Activated naive CD8-positive, alpha-beta T cell treated with anti-CD3 and anti-CD28 coated beads, Interleukin-2, amount 50 U/mL, for 16 hours (primary cell): ENCODE results near the gene RSPH6A.

Source experiments
- DNase-seq: peaks from one replicate; pipeline ENCODE4 v3.0.0-alpha.2; 2020; ENCODE audit warnings: low read depth, low spot score

The RSPH6A gene

DNA sequence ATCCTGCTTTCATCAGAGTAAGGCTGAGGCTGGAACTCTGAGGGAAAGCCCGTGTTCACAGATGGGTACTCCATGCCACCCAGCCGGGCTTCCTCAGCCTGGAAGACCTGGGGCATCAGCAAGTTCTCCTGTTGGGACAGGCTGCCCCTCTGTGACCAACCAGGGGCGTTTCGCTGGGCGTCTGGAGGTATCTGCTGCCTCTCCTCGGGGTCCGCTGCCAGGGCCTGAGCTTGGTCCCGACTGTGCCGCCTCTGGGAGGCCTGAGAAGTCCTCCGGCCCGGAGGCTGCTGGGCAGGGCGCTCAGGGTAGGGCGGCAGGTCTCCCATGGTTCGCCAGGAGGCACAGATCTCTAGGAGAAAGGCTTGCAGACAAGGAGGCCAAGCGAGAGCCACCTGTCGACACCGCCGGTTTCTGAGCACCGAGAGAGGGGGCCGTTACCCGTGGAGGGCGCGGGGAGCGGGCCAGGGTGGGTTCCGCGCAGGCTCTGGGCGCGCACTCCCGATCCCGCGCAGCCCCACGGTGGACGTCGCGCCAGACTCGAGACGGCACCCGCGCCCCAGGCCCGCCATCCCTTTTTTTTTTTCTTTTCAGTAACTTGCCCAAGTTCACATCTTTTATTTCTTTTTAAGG is at the start of gene RSPH6A:
Gene RSPH6A, minus strand, starts transcription at position 458 of the 630 bp plus-strand sequence. Its CDS starts 132 bp downstream, at position 326.
- no peak for DNase-seq

DNA sequence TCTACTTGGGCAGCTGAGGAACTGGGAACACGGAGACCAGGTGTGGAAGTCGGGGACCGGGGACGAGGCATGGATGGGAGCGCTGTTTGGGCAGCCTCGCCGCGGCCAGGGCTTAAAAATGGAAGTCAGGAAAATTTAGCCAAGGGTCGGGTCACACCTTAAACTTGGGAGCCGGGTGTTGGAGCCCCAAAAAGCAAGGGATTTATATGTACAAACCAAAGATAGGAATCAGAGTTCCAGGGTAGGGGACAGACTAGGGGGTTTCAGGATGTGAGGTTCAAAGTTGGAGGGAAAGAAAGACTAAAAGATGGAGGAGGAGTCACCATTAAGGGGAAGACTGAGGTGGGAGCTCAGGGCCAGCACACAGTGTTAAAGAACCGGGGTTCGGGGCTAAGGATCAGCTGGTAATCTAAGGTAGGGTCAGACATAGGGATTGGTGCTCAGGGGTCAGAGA is 49.5 kb upstream of the RSPH6A start:
- DNase-seq: no peak

DNA sequence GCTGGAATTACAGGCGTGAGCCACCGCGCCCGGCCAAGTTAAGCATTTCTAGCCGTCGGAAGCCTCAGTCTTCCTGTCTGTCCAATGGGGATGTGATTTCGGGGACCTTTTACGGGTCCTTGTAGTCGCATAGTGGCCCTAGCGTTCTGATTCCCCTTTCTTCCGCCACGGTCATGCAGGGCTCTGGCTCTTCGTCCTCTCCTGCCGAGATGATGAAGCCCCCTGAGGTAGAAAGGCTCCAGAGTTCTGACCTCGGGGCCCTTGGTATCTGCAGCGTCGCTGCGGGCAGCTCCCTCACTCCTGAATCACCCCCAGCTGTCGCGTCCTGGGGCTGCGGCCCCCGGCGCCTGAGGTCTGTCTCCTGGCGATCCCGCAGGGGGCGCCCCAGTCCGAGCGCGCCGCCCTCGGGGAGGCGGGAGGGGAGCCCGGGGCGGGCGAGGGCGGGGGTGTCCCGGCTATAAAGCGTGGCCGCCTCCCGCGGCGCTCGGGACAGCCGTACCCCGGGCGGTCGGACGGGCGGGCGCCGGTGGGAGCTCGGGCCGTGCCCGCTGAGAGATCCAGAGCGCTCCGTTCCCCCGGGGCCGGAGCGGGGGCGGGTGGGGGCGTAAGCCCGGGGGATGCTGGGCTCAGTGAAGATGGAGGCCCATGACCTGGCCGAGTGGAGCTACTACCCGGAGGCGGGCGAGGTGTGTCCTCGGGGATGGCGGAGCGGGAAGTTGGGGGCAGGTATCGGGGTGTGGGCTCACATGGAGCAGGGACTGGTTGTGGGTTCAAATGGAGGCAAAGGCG is 48.9 kb upstream of the RSPH6A start, which contains the start of gene FOXA3:
Gene FOXA3, plus strand, starts transcription at position 487 of the 789 bp plus-strand sequence. Its CDS starts 131 bp downstream, at position 618.
- DNase-seq: no peak

DNA sequence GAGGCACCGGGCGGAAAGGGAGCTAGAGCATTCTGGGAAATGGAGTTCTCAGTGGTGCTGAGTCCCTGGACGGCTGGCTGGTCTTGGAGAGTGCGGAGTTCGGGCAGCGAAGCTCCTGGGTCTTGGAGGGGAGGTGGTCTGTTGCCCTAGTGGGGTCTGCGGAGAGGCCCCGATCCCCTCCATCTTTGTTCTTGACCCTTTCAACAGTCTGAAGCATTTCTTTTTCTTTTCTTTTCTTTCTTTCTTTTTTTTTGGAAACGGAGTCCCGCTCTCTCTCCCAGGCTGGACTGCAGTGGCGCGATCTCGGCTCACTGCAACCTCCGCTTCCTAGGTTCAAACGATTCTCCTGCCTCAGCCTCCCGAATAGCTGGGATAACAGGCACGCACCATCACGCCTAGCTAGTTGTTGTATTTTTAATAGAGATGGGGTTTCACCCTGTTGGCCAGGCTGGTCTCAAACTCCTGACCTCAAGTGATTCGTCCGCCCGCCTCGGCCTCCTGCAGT is 48.3 kb upstream of the RSPH6A start:
- DNase-seq: no peak

DNA sequence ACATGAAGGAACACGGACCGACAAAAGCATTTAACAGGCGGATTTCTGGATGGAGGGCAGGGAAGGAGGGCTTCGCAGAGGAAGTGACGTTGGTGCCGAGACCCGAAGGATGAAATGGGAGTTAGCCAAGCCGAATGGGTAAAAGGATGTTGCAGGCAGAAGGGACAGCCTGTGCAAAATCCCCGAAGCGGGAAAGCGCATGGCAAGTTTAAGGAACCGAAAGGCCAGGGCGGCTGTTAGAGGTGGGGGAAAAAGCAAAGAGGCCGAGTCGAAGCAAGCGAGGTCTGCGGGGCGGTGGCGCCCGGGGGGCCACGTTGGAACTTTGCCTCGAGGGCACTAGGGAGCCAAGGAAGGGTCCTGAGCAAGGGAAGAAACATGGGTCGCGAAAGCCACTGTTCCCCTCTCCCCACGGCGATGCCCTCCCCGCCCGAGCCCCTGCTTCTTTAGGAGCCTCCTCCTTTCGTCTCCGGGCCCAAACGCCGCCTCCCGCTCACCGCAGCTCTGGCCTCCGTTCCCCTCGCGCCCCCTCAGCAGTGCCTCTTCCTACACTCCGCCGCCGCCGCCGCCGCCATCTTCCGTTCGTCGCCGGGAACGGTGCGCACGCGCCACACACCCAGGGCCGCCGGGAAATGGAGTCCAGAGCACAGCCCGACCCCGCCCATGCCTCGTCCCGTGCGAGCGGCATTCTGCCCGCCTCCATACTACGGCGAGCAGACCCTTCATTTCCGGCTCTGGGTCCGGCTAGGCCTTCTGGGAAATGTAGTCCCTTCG is 47.6 kb upstream of the RSPH6A start, which contains the start of gene SYMPK:
Gene SYMPK, minus strand, starts transcription at position 584 of the 771 bp plus-strand sequence. CDS start 8,652 bp downstream, outside the sequence.
- peak; percentile 98 for DNase-seq

DNA sequence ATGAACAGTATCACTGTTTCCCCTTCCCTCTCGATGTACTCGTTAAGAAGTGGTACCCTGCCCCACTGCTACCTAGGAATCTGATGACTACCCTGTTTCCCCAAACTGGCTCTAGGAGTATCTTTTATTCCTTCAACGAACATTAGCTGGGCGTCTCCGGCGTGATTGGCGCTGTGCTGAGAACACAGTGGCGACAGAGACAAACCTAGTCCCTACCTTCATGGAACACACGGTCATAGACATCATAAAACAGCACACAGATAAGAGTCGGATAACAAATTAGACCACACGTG is 47.1 kb upstream of the RSPH6A start:
- DNase-seq: no peak

DNA sequence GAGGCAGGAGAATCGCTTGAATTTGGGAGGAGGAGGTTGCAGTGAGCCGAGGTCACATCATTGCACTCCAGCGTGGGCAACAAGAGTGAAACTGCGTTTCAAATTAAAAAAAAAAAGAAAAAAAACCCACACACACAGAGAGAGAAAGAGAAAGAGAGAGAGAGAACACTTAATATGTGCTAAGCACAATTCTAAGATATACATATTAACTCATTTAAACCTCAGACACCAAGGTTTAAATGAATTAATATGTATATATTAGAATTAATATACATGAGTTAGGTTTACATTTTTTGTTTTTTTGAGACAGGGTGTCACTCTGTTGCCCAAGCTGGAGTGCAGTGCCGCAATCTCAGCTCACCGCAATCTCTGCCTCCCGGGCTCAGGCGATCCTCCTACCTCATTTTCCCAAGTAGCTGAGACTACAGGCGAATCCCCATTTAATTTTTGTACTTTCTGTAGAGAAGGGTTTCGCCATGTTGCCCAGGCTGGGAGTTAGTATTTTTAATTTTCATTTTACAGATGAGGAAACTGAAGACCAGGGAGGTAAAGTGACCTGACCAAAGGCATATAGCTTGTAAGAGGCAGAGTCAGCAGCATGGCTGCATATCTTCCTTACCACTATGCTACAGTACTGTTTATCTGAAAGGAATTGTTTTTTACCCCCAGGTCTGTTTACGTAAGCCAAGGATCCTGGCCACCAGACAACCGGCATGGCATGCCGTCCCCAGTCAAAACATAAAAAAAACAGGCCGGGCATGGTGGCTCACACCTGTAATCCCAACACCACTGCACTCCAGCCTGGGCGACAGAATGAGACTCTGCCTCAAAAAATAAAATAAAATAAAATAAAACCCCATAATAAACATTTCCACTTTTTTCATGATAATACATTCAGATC is 45.5 kb upstream of the RSPH6A start:
- no peak for DNase-seq

DNA sequence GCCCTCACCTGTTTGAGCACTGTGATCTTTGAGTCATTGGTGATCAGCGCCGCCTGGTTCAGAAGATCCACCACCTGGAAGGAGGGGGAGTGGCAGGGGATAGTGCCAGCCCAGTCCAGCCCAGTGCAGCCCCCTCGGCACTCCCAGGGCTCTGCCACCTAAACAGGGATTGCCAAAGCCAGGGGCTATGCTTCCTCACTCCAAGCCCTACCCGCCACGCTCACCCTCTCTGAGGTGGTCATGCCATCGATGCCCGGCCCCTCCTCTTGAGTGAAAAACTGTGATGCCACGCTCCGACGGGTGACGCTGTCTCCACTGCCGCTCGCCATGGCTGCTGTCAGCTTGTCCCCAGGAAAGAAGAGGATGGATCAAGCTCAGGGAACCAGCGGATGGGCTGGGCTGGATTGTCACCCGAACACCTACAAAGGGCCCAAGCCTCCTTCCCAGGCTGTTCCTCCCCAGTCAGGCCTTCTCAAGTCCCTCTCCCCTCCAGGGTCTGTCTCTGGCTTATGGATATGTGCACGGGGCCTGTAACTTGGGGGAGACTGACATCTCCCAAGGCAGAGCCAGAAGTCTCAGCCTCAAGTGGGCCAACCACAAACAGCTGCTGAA is 39.2 kb upstream of the RSPH6A start:
- DNase-seq: no peak

DNA sequence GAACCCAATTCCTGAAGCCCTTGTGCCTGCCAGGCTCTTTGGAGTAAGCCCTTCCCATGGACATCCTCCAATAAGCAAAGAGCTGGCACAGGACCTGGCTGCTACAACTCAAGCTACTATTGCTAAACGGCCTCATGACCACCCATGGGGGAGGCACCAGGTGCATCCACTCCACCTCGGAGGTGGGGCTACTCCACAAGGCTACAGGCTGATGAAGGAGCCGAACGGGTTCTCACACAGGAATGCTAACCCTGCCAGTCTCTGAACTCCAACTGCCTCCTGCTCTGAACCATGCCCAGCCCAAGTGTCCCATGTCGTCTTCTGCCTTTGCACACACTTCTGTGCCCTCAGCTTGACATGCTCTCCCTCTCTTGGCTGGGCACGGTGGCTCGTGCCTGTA is 37.9 kb upstream of the RSPH6A start:
- DNase-seq: no peak

DNA sequence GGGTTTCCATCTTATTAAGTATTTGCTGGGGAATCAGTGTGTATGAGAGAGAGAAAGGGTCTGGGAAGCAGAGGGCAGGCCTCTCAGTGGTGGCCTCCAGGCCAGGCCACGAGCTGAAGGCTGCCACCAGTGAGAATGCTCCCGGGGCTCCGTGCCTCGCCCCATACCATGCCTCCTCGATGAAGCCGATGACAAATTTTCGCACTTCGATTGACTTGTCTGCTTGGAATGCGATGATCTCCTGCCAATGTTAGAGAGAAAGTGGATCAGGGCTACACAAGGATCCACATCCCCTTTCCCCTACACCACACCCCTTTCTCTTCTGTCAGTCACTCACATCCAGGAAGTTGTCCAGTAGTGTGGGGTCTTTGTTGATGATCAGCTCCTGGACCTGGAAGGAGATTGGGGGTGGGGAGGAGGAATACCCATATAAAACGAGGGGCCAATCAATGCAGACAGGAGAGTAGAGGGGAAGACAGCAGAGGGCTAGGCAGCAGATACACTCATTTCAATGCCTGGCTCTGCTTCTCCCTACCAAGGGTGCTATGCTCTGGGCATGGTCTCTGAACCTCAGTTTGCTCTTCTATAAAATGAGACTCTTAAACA is 37.1 kb upstream of the RSPH6A start:
- no peak for DNase-seq

DNA sequence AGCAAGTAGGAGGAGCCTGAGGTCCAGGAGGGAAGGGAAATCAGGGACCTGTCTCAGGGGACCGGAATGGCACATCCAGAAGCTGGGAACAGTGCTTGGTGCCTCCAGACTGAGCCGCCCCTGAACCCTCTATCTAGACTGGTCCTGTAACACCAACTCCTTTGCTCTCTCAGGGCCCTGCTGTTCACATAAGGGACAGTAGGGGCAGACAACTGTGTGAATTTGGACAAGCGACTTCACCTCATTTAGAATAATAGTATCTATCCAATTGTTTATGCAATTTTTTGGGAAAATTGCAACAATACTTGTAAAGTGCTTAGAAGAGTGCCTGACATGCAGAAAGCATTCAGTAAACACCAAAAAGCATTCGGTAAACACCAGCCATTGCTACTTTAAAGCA is 33.8 kb upstream of the RSPH6A start:
- no peak for DNase-seq

DNA sequence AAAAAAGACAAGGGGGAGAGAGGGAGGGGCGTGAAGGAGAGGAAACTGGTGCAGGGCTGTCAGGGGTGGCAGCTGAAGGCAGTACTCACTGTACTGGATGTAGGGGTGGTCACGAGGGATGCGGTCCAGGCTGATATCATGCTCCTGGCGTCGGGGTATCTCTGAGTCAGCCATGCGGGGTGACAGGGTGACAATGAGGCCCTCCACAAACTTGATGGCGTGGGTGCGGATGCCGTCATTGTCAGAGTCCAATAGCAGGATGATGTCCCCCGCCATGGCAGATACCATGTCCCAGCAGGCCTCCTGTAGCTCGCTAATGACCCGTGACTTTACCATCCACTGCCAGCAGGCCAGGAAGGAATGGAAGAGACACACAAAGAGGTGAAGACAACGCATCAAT is 32.6 kb upstream of the RSPH6A start:
- no peak for DNase-seq

DNA sequence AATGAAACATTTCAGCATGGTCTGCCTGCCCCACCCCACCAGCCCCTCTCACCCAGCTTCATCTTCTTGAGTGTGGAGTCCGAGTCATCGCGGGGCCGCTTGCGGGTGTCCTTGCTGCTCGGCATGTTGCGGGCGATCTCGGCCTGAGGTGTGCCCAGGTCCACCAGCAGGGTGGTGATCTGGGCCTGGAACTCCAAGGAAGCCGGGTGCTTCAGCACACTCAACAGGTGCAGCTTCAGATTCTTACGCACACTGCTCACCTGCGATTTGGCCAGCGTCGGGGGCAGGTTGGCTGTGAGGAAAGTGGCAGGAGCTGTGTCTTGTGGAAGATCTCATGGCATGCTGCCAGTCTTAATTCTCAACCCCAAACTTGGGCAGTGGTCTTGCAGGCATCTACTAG is 27.1 kb upstream of the RSPH6A start:
- DNase-seq: no peak

DNA sequence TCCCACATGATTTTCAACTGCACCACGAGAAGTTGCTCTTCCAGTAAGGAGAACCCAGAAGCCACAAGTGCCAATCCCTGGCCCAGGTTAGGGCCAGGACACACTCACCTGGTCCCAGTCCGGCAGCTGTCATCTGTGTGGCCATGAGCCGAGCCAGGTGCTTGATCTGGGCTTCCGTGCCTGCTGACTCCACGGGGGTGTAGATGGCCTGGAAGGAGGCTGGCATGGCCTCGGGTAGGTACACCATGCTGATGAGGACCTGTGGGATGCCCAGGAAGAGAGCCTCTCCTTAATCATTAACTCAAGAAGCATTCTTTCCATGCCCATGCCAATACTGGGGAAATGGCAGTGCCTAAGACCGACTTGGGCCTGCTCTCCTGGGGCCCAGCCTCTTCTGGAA is 19.9 kb upstream of the RSPH6A start:
- no peak for DNase-seq

DNA sequence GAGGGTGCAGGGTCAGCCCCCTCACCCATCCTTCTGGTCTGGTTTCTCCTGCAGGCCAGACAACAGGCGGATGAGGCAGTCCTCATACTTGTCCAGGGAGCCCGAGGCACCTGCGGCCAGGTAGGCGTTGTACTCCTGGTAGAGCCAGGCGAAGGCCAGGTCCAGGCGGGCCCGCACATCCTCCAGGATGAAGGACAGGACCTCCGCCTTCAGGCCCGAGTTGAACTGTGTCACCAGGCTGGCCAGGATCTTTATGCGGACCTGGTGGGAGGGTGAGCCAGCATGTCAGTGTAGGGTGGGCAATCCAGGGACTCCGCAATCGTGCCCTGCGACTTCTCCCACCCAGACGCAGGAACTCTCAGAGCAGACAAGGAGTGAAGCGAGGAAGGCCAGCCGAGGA is 13.8 kb upstream of the RSPH6A start:
- no peak for DNase-seq

DNA sequence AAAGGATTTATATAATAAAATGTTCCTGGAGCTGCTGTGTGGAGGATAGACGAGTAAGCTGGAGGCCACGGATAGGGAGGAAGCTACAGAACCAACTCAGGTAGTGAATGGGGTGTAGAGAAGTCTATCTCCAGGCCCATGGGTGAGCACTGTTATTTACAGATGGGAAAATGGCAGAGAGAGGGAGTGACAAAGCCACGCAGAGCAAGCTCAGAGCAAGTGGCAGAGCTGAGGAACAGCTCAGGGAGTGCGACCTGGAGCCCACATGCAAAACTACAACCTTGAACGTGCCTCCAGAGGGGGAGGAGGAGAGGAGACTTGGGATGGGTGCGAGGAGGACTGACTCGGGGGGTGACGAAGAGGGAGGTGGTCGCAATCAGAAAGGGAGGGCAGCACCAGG is 13.4 kb upstream of the RSPH6A start:
- DNase-seq: no peak

DNA sequence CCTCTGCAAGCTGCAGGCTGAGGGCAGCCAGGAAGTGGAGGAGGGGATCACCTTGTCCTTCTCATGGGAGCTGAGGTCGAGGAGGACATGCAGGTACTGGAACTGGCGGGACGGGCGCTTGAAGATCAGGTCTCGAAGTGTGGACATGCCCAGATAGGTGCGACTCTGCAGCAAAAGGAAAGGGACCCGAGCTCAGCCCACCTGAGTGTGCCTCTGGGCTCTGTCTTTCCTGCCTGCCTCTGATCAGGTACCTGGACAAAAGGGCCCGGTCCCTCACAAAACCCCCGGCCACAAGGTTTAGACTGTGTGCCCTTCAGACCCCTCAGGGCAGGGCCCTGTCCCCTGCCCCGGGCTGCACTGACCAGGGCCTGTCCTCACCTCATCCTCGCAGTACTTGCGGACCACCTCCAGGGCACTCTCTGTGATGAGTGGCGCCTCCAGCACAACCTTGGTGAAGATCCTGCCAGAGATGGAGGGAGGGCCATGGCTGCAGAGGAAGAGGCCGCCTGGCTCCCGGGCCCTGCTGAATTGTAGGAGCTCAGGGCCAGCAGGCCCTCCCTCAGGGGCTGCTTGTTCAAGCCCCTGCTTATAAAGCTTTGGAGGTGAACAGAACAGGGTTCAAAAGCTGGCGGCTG is 12.5 kb upstream of the RSPH6A start:
- DNase-seq: no peak

DNA sequence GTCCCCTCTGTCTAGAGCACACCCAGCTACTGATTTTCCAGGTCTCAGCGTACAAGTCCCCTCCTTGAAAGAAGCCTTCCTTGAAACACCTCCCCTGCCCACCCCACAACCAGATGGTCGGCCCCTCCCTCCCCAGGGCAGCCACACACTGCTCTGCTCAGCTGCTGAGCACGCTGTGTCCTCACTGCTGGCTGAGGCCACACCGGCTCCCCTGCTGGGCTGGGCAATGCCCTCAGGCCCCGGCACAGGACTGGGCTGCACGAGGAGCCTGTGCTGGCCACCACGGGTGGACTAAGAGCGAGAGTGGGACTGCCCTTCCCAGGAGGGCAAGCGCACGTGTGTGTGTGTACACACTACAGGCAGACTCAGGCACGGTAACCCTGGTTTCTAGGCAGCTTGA is 11.8 kb upstream of the RSPH6A start:
- no peak for DNase-seq

DNA sequence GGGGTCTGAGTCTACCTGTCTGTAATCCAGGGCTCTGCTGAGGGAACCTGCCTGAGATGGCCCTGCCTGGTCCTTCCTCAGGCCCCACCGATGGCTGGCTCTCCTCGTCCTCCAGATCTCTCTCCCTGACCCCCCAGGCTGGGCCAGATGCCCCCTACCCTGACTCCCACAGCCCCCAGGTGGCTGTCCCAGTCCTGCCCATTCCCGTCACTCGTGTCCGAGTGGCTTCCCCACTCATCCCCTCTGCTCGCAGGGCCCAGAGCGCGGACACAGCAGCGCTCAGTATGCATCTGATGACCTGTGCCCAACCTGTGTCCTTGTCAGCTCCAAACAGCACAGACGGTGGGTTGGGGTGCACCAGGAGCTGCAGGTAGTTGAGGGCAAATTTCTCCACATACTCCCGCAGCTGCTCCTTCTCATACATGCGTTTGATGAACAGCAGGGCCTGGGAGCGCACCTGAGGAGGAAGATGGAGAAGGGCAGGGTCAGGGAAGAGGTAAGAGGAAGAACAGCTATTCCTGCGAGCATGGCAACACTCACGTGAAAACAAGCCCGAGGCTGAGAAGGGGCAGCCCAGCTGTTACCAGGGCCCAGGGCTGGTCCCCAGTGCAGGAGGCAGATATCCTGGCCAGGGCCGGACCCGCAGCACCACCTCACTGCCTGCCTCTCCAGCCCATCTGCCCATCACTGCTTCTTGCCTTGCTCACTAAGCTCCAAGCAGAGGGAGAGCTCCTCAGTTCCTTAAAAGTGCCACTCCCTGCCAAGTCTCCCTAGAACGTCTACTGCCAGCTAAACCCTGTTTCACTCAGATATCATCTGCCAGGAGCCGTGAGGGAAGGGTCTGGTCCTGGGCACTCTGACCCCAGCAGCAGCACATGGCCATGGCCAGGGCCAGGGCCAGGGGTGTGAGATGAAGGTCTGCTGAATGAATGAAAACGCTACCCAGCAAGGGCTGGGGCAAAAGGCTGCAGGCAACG is 11.1 kb upstream of the RSPH6A start:
- DNase-seq: no peak
